HG02852 (cell line): Measurements from ENCODE around the gene MALRD1.

Source experiments
- ATAC-seq: cut with Tn5 transposase; IDR thresholded peaks from one replicate; pipeline ENCODE4 v1.9.1; 2021; ENCODE audit warnings: mild to moderate bottlenecking, moderate library complexity; ENCODE audit not compliant: unreplicated experiment

The MALRD1 gene

DNA sequence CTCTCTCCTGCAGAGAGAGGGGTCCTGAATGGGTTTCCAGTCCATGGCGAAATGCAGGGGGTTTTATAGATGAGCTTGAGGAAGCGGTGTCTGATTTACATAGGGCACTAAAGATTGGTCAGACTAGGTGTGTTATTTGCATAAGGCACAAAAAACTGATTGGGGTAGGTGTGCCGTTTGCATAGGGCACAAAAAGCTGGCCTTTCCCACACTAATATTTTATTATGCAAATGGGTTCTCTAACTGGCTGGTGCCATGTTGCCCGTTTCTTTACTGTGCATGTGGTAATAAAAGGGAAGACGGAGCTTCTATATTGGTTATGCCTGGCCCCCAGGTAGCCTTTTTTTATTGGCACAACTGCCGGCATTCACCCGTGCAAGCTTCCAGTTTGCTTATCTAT, 50.2 kb downstream of the MALRD1 start:
- ATAC-seq: no peak

DNA sequence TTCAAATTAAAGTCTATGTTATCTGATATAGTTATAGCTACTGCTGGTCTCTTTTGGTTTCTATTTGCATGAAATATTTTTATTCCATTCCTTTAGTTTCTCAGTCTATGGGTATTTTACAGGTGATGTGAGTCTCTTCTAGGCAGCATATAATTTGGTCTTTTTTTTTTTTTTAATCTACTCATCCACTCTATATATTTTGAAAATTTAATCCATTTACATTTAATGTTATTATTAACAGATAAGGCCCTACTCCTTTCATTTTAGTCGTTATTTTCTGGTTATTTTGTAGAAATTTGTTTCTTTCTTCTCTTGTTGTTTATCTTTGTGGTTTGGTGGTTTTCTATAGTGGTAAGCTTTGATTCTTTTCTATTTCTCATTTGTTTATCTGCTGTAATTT, 58.8 kb downstream of the MALRD1 start:
- ATAC-seq: no peak

DNA sequence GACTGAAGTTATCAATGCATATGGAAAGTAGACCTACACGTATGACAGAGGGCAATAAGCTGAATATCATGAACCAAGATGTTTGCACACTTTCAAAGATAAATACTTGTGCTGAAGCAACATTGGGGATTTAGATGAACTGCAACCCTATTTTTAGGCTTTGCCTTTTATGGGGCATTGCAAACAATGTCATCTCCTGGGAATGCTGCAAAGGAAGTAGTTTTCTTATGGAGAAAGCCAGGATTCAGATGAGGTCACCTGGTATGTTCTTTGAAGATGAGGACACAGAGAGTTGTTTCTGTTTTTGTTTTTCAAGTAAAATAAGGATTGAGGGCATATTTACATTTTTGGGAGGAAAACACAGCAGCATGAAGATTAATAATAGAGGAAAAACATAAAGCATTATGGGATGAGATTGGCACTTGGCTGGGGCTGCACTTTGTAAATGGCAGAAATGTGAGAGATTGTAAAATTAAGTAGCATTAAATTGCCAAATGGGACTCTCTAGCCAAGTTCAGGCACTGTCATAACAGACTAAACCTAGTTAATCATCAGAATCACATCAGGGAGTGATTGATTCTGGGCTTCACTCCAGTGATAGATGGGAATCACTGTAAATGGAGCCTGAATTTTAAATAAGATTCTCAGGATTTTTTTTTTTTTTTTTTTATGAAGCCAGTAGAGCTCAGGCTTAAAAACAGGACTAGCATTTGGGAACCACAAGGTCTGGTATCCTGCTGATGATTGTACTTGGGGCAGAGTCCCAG, 63.1 kb downstream of the MALRD1 start:
- ATAC-seq: no peak

DNA sequence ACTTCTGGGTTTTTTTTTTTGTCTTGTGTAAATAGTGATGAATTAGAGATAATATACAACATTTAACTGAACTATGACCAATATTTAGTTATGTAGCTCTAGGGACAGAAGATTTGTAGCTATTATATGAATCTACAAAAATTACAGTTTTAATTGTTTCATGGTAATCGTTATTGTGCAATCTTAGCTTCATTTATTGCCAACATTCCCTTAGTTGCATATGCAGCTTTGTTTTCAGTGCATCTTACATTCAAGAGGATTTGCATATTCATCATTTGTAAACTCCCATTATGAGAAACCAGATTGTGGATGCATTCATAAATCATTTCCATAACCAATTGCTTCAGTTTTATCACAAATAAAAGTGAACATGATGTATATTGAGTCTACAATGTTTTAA, 68.8 kb downstream of the MALRD1 start:
- no peak for ATAC-seq

DNA sequence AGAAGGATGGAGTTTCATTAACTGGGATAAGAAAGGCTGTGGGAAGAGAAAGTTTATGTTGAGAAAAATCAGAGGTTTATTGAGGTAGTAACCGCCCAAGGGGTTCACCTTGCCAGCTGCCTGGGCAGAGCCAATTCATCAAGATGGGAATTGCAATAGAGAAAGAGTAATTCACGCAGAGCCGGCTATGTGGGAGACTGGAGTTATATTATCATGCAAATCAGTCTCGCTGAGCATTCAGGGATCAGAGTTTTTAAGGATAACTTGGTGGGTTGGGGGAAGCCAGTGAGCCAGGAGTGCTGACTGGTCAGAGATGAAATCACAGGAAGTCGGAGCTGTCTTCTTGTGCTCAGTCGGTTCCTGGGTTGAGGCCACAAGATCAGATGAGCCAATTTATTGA, 70.6 kb downstream of the MALRD1 start:
- no peak for ATAC-seq

DNA sequence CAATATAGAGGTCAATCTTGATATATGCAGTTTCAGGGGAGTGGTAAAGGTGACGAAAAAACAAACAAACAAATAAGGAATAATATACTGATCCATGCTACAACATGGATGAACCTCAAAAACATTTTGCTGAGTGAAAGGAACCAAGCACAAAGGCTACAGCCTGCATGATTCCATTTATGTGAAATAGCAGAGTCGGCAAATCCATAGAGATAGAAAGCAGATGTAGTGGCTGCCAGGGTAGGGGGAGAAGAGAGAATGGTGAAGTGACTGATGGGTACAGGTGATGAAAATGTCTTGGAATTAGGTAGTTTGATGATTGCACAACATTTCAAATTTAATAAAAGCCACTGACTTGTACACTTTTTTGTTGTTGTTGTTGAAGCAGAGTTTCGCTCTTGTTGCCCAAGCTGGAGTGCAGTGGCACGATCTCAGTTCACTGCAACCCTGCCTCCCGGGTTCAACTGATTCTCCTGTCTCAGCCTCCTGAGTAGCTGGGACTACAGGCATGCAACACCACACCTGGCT, 71.8 kb downstream of the MALRD1 start:
- no peak for ATAC-seq

DNA sequence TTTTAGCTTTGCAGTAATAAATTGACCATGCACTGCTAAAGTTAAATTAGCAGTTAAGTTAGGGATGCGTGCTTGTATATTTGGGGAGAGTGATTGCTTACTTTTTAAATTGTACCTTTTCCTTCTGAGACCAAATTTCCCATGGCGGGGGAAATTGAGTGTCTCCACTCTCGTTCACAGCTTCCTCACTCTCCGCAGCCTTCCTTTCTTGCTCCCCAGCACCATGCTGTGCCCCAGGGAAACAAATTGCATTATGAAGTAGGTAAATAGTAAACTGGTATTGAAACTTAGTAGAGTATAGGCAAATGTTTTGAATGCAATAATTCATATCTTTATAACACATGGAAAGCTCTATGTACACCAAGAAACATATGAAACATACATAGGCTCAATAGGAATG, 85.4 kb downstream of the MALRD1 start:
- ATAC-seq: no peak

DNA sequence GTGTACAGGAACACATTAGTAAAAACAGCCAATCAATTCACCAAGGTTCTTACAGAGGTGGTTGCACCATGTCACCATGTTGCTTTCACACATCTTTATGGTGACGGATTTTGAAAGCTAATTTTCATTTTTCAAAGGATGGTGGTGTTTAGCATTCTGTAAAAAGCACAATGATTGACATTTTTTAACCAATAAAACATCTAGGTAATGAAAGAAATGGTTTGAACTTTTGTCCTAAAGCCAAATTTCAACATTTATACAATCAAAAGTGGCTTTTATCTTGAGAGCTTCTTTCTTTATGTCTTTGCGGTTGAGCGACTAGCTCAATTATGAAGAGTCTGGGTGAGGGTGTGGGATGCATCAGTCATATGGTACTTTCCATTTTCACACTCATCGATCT, 94.4 kb downstream of the MALRD1 start:
- ATAC-seq: no peak

DNA sequence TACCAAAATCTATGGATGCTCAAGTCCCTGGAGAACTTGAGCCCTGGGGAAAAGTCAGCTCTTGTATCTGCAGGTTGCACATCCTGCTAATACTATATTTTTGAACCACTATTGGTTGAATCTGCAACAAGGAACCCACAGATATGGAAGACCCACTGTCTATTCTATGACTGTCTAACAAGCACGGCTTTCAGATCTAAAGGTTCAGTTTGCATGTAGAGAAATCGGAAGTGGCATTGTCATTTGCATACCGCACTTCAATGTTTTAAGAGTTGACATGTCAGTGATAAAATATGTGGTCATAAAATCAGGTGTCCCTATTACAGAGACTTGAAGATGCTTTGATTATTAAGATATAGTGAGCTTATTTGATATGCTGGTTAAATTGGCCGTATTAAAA, 95.6 kb downstream of the MALRD1 start:
- no peak for ATAC-seq

DNA sequence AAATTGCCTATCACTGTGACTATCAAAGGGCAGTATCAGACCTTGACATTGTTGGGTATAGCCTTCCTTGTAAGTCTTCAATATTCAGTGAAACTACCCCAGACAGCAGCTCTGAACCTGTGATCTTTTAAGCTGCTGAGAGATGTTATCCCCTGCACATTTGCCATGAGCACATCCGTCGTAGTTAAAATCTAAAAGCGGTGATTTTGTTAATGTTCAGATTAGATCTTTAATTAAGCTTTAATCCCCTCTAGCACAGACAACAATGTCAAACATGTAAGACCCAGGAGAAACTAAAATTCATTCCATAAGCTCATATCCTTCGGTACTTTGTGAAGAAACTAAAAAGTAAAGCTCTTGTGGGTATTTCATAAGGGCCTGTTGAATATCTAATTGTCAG, 105.8 kb downstream of the MALRD1 start:
- ATAC-seq: no peak

DNA sequence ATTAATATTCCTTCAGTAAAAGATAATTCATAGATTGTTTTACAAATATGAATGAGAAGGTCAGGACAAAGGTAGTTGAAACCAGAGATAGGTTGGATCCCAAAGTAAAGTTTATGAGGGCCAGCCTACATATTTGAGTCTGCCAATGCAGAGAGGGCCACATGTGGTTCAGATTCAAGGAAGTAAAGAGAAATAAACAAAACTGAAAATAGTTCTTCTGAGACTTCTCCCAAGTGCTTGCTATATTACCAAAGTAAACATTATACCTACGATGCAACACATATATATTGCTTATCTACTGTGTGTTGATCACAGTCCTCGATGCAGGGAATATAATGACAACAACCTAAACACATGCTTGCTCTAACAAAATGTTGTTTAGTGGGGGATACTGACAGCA, 109.8 kb downstream of the MALRD1 start:
- no peak for ATAC-seq

DNA sequence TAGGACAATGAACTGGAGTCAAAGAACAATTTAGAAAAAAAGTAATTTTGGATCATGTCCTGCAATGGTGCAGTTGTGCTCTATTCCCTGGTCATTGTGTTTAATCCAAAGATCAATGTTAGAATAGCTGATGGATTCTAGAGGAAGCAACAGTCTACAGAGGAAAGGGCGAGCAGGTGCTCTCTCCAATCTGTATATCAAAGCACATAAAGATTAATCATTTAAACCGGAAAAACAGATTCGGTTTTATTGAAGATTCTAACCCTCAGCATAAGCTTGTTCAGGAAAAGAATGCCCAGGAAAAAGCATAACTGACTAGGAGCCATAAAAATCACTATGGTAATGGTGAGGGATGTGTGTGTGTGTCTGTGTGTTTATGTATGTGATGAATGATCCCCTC, 110.3 kb downstream of the MALRD1 start:
- no peak for ATAC-seq

DNA sequence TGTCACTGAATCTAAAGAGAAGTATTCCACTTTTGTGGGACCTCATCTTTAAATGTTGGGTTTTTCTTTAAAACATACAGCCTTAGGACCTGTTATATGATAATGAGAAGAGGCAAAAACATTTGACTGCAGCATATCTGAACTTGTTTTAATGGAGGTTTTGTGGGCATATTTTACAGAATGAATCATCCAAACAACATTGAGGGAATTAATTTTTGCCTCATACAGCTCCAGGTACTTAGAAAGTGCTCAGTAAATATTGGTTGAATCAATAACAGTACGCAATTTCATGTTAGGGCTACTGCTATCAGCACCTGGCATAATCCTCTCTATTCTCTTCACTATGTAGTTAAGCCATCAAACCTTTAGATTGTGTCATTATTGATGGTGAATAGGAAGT, 115.9 kb downstream of the MALRD1 start:
- ATAC-seq: no peak

DNA sequence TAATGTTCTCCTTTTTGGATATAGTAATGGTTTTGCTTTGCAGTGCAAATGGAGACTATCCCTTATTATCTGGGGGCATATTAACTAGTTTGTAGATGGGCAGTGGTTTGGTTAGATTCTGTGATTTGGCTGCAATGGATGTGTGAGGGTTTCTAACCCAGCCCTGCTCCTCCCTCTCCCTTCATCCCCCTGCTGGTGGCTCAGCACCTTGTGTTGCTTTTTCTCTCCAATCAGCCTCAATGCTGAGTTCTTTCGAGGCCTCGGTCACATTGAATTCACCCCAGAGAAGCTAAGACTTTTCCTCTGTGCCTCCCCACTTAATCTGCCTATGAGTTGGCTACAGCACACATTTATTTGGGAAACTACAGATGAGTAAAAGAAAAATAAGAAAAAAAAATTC, 120.0 kb downstream of the MALRD1 start:
- ATAC-seq: no peak

DNA sequence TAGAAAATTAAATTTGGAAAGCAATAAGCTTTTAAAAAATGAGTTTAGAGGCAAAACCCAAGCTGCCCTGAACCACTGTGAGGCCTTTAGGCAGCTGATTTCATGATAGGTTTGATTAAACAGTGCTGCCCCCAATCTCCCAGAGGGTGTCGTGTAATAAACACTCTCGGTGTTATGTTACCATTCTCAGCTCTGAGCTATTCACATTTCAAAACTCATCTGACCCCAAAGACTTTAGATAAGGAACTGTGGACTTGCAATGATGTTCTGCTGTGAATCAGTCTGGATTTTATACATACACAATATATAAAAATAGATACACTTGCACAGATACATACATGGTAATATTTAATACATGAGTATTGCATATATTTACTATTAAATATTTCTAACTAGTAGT, 120.4 kb downstream of the MALRD1 start:
- ATAC-seq: no peak

DNA sequence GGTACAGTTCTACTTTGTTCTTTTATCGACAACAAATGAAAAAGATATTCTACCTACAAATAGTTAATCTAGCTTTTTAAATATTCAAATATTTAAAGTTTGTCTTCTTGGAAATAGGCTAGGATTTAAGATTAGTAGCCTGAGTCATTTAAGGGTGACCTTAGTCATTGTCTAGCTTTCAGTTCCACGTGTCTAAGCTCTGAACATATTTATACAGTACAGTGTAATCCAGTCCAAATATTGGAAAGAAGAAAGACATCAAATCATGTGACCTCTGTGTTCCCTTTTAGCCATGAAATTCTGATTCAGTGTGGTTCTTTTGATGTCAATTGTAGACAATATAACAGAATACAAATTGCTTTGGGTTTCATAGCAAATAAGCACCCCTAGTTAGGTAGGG, 121.1 kb downstream of the MALRD1 start:
- ATAC-seq: no peak

DNA sequence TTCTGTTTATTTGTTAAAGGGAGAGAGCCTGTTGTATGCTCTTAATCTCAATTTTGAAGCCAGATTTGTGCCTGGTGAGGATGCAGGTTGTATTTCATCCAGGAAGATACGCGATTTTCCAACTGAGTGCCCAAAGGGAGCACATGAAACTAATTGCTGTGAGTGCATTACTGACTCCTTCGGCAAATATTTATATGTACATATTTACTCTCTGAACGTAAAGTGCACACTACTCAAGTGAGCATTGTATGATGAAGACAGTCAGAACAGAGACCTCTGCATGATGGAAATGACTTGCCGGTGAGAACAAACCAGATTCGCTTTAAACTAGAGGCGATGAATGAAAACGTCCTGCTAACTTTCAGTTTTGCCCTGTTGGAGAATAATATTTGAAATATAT, 130.1 kb downstream of the MALRD1 start:
- ATAC-seq: no peak

DNA sequence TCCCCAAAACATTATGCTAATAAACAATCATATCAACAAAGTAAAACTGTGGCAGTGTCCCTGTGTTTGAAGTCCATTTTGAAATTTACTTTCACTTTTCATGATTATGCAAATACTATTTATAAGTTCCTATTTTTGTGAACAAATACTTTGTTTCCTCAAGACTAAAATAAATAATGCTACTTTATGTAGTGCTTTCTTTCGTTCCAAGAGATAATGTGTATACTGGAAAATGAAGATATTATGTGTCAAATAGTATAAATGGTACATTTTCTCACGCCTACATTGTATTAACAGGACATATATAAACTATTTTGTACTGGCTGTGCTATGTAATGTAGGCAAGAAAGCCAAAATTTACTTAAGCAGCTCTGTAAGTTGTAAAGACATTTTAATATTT, 136.3 kb downstream of the MALRD1 start:
- no peak for ATAC-seq

DNA sequence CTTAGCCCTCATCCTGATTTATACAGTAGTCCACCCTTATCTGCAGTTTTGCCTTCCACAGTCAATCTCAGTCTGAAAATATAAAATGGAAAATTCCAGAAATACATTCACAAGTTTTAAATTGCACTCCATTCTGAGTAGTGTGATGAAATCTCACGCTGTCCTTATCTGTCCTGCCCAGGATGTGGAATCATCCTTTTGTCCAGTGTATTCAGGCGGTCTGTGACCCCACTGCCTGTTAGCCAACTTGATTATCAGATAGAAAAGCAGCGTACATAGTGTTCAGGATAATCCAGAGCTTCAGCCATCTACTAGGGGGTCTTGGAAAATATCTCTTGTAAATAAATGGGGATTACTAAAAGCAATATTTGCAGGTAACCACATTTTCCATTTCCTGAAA, 146.3 kb downstream of the MALRD1 start:
- ATAC-seq: no peak

DNA sequence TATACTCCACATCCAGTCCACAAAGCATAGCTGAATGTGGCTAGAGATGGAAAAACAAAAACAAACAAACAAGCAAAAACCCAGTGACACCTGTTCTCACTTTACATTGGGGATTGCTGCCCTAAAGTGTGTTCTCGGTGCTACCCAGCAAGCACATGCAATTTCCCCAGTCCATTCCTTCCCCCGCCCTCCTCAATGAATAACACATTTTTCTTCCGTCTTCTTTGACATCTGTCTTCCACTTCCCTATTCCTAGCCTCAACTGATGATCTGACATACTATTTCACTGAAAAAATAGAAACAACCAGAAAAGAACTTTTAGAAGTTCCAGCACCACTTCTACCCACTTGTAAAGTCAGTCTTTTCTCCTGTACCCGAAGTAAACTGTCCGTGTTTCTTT, 147.1 kb downstream of the MALRD1 start:
- ATAC-seq: no peak

DNA sequence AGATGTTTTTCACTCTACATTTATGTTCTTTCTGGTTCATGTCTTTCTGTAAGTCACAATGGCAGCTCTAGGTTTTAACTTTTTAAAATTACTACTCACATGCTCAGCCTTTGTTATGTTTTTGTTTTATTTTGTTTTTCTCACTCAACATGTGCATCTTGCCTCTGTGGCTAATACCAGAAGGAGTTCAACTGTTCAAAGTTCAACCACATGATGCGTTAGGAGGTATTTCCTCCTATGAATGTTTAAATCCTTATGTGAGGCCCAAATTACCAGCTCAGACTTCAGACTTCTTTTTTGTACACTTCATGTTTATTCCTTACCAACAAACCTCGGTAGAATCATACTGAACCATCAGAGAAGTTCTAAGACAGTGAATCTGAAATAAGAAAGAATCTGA, 151.6 kb downstream of the MALRD1 start:
- ATAC-seq: no peak

DNA sequence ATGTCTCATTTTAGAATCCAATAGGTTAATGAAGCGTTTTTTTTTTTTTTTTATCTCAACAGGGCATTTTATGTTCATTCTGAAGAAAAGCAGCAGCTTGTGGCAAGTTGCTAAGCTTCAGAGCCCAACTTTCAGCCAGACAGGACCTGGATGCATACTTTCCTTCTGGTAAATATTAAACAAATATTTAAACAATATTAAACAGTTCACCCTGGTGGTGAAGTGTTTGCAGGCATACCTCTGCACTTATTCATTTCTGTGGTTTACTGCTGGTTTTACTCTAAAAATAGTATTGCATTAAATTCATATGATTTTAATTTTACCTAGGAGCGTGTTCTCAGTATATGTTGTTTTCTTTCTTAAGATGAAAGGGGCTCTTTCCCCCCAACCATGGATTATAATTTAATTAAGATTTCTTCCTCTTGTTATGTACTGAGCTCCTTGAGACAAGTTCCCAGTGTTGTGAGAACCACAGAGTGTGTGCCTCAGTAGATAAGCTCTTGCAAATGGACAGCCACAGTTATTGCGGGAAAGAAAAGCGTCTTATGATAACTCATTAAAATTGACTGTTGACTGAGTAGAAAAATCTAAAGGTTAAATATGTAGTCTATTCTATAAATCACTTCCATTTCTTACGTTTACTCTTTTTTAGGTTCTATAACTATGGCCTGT, 155.8 kb downstream of the MALRD1 start:
- no peak for ATAC-seq

DNA sequence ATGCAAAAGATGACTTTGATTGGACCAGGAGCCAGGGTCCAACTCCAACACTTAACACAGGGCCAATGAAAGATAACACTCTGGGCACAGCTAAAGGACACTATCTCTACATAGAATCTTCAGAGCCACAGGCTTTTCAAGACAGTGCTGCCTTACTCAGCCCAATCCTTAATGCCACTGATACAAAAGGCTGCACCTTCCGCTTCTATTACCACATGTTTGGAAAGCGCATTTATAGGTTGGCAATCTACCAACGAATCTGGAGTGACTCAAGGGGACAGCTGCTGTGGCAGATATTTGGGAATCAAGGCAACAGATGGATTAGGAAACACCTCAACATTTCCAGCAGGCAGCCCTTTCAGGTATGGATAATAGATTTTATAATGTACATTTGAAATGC, 160.7 kb downstream of the MALRD1 start:
- no peak for ATAC-seq
